Prostate gland (tissue), 2 donors: Measurements from ENCODE around the gene LAD1. TPM values are rescaled to one million over a fixed set of nuclear protein-coding genes. Genes with fewer than 3 reads are reported as not detected.

Source experiments
- DNase-seq: peaks from one replicate; pipeline ENCODE4 v3.0.0-alpha.2; 2019; ENCODE audit warnings: low spot score
- H3K27ac ChIP-seq, 2 donors: fragments of 200-600 bp; sonication (generic); 2 replicates each; pipeline ENCODE4 v1.5.1; 2017 to 2019
- H3K27me3 ChIP-seq: fragments of 200-600 bp; sonication (generic); replicated peaks from 2 replicates; pipeline ENCODE4 v1.5.1; 2019; ENCODE audit not compliant: insufficient read depth
- H3K36me3 ChIP-seq, 2 donors: fragments of 200-600 bp; sonication (generic); 1 replicate in 1 of 2; 2 replicates in 1 of 2; pipeline versions ENCODE4 v1.5.1 to v1.8.1; 2017 to 2019
- H3K4me1 ChIP-seq: fragments of 200-600 bp; sonication (generic); replicated peaks from 2 replicates; pipeline ENCODE4 v1.5.1; 2019
- H3K4me3 ChIP-seq, 2 donors: fragments of 200-600 bp; sonication (generic); 2 replicates each; pipeline ENCODE4 v1.5.1; 2017 to 2019
- H3K9me3 ChIP-seq: fragments of 200-600 bp; sonication (generic); 2 replicates; pipeline ENCODE4 v1.5.1; 2017
- CTCF ChIP-seq, 4 experiments: fragments of 200-600 bp in 2 of 4; fragments of 450-650 bp in 2 of 4; sonication (generic) in 2 of 4; IDR thresholded peaks; 1 replicate in 3 of 4; 2 replicates in 1 of 4; pipeline ENCODE4 v1.5.1; 2016 to 2019; ENCODE audit warnings: antibody characterized with exemption in 4 of 4, mild to moderate bottlenecking in 2 of 4, moderate library complexity in 2 of 4
- POLR2A ChIP-seq: fragments of 450-650 bp; IDR thresholded peaks from one replicate; pipeline ENCODE4 v1.6.1; 2016; ENCODE audit warnings: antibody characterized with exemption, mild to moderate bottlenecking
- POLR2AphosphoS5 ChIP-seq: sonication (generic); formaldehyde crosslinking; IDR thresholded peaks from one replicate; pipeline ENCODE4 v1.6.1; 2017; ENCODE audit warnings: antibody characterized with exemption
- WGBS: methylation state at CpG from one replicate; pipeline ENCODE4 v1.1.5; 2018; 5-methylcytosine and 5-hydroxymethylcytosine counted together
- intact Hi-C: fragments of 100-400 bp; cut with DNase I; formaldehyde crosslinking; loops from one replicate; pipeline ENCODE4 v1.14.2; 2022
- total RNA-seq, 2 donors: library from RNA; depleted of rRNA; stranded (reverse); fragments of >200 nt; gene quantifications; one replicate each; pipeline ENCODE4 v1.1.0, GENCODE V29; 2016

The LAD1 gene
- total RNA-seq, 2 donors from 2014 or later = 12.8 to 26.8 TPM

- no peak overlapping the region for H3K27ac ChIP-seq
- intact Hi-C loops = no loop called here
- no peaks in the 10 kb centered on the region for H3K36me3 ChIP-seq
- H3K4me3 ChIP-seq = no peak overlapping the region
- no peak for DNase-seq
- 89% methylated on average over 4 of the region's 4 CpGs for WGBS
- no peaks in the 10 kb centered on the region for H3K9me3 ChIP-seq
- no peak for TF ChIP-seq POLR2AphosphoS5
- no peak for TF ChIP-seq CTCF (IDR thresholded peaks at IDR 0.05)
- TF ChIP-seq POLR2A = no peak
- H3K4me1 ChIP-seq = no peaks in the 10 kb centered on the region
- H3K27me3 ChIP-seq = no peaks in the 10 kb centered on the region
Observed at GRCh38 chr1:201430776-201431175, 31.7 kb upstream of the LAD1 start.

GRCh38 chr1:201429736-201430501, 30.8 kb upstream of the LAD1 start:
- TF ChIP-seq CTCF (IDR thresholded peaks at IDR 0.05) (no peak), POLR2A (no peak), POLR2AphosphoS5 (no peak)
- Histone ChIP-seq H3K4me1 (no peaks in the 10 kb centered on the region), H3K27me3 (no peaks in the 10 kb centered on the region), H3K27ac (no peak overlapping the region), H3K36me3 (no peaks in the 10 kb centered on the region), H3K4me3 (no peak overlapping the region), H3K9me3 (no peaks in the 10 kb centered on the region)
- WGBS = 69% methylated on average over 18 of the region's 18 CpGs
- intact Hi-C loops = no loop called here
- DNase-seq = no peak

- DNase-seq = no peak
- Histone ChIP-seq H3K27ac (no peak overlapping the region), H3K4me3 (no peak overlapping the region), H3K9me3 (no peaks in the 10 kb centered on the region), H3K36me3 (no peaks in the 10 kb centered on the region), H3K4me1 (no peaks in the 10 kb centered on the region), H3K27me3 (no peaks in the 10 kb centered on the region)
- intact Hi-C loops = no loop called here
- TF ChIP-seq POLR2A (no peak), CTCF (IDR thresholded peaks at IDR 0.05) (no peak), POLR2AphosphoS5 (no peak)
- 60% methylated on average over 6 of the region's 6 CpGs for WGBS
Observed at GRCh38 chr1:201427963-201428362, 28.8 kb upstream of the LAD1 start.

- Histone ChIP-seq H3K4me3 (no peak overlapping the region), H3K27me3 (no peaks in the 10 kb centered on the region), H3K36me3 (no peaks in the 10 kb centered on the region), H3K4me1 (no peaks in the 10 kb centered on the region), H3K27ac (no peak overlapping the region), H3K9me3 (no peaks in the 10 kb centered on the region)
- intact Hi-C loops = no loop called here
- TF ChIP-seq POLR2A (no peak), CTCF (IDR thresholded peaks at IDR 0.05) (no peak), POLR2AphosphoS5 (no peak)
- DNase-seq = no peak
- 79% methylated on average over 15 of the region's 15 CpGs for WGBS
Observed at GRCh38 chr1:201426479-201427310, 27.6 kb upstream of the LAD1 start.
